Activated CD8-positive, alpha-beta T cell treated with anti-CD3 and anti-CD28 coated beads, Interleukin-2, amount 10 ng/mL, durations not matched to agents 7 days and 5 days (primary cell): ENCODE results near the gene CTSL. TPM values are rescaled to one million over a fixed set of nuclear protein-coding genes. Genes with fewer than 3 reads are reported as not detected.

Source experiments
- ATAC-seq: fragments of 150-1000 bp; cut with Tn5 transposase; one replicate; pipeline ENCODE4 v1.10.0; 2021; ENCODE audit warnings: moderate library complexity
- CTCF ChIA-PET: fragments of 350-600 bp; sonication (Branson Sonifier 250); formaldehyde crosslinking; loops from one replicate; lab custom pipeline; 2021; ENCODE audit warnings: antibody characterized with exemption; lab: Charles Lee
- POLR2A ChIA-PET: fragments of 350-600 bp; sonication (Branson Sonifier 250); formaldehyde crosslinking; loops from one replicate; lab custom pipeline; 2021; ENCODE audit warnings: antibody characterized with exemption; lab: Charles Lee
- DNase-seq: peaks from one replicate; pipeline ENCODE4 v3.0.0-alpha.2; 2020
- H3K27ac Mint-ChIP-seq: one replicate; pipeline ENCODE4 v1.8.0; 2021; ENCODE audit warnings: mild to moderate bottlenecking, mixed read lengths
- H3K27me3 Mint-ChIP-seq: one replicate; pipeline ENCODE4 v1.8.0; 2021; ENCODE audit warnings: low read depth, mixed read lengths
- H3K36me3 Mint-ChIP-seq: one replicate; pipeline ENCODE4 v1.8.0; 2021; ENCODE audit warnings: low read depth, mixed read lengths
- H3K4me1 Mint-ChIP-seq: one replicate; pipeline ENCODE4 v1.8.0; 2021; ENCODE audit warnings: low read depth, mixed read lengths
- H3K4me3 Mint-ChIP-seq: one replicate; pipeline ENCODE4 v1.8.0; 2021; ENCODE audit warnings: mild to moderate bottlenecking, mixed read lengths
- H3K9me3 Mint-ChIP-seq: one replicate; pipeline ENCODE4 v1.8.0; 2022; ENCODE audit warnings: mixed read lengths; ENCODE audit not compliant: insufficient read depth
- total RNA-seq, 2 experiments: library from RNA; stranded (reverse); gene quantifications; one replicate each; pipeline ENCODE4 v1.2.3, GENCODE V29; 2021

Gene CTSL
- total RNA-seq, 2 experiments from 2014 or later: not detected

DNA sequence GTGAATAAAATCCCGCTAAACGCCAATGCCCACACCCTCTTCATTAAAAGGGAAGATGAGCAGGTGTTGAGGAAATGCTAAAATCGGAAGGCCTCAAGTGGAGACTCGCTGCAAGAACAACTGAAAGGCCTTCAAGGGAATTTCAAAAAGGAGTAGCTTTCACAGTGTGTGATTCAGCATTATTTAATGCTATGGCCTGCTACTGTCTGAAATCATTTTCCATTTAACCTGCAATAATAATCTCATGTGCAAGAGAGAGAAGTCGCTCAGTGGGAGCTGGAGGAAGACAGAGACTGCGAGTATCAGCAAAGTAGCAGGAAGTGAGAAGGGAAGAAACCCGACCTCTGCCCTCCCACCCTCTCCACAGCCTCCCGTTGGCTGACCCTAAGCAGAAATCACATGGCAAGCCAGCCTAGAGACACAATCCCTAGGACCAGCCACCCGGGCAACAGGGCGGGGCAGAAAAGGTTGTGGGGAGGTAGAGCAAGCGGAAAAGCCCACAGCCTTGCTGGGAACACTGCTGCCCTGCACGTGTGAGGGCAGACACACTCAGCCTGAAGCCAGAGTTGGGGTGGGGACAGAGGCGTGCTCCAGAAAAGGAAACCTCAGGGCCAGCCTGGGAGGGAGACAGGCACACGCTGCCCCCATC, 39.9 kb upstream of the CTSL start:
- Mint-ChIP-seq H3K4me1 (peaks cover 6% of the 10 kb centered on the region), H3K27me3 (peaks cover 3% of the 10 kb centered on the region), H3K9me3 (no peaks in the 10 kb centered on the region), H3K36me3 (no peaks in the 10 kb centered on the region), H3K4me3 (no peak overlapping the region), H3K27ac (no peak overlapping the region)
- POLR2A ChIA-PET: no interaction called here
- ATAC-seq: no peak
- CTCF ChIA-PET: interaction anchor here (1.5 kb wide), 1 partner anchor 9 kb away, joined by 4 read pairs; no protein-coding TSS in a partner anchor
- no peak for DNase-seq

DNA sequence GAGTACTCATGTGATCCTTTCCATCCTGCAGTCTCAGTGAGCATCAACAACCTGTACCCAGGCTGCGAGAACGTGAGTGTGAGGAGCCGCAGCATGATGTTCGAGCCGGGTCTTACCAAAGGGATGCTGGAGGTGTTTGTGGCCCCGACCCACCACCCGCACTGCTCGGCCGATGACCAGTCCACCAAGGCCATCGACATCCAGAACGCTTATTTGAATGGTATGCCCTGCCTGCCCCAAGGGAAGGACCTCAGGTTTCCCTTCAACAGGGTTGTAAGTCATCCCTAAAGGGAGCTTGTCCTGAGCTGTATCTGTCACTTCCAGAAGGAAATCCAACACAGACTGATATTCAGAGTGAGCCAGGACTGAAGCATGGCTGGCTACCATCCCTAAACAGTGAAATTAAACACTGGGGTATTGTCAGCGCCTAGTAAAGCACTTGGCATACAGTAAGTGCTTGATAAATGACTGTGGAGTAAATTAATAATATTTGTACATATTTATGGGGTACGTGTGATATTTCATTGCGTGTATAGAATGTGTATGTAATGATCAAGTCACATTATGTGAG, 39.3 kb upstream of the CTSL start:
- peaks cover 6% of the 10 kb centered on the region for H3K4me1 Mint-ChIP-seq
- ChIA-PET POLR2A (no interaction called here), CTCF (no interaction called here)
- peaks cover 3% of the 10 kb centered on the region for H3K27me3 Mint-ChIP-seq
- H3K27ac Mint-ChIP-seq: no peak overlapping the region
- no peak for ATAC-seq
- no peak for DNase-seq
- no peak overlapping the region for H3K4me3 Mint-ChIP-seq
- no peaks in the 10 kb centered on the region for H3K36me3 Mint-ChIP-seq
- H3K9me3 Mint-ChIP-seq: no peaks in the 10 kb centered on the region

DNA sequence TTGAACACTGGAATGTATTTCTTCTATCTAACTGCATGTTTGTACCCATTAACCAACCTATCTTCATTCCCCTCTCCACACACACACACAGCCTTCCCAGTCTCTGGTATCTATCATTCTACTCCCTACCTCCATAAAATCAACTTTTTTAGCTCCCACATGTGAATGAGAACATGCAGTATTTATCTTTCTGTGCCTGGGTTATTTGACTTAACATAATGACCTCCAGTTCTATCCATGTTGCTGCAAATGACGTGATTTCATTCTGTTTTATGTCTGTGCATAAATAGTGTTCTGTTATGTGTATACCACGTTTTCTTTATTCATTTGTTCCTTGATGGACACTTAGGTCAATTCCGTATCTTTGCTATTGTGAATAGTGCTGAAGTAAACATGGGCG, 38.7 kb upstream of the CTSL start:
- ChIA-PET CTCF (no interaction called here), POLR2A (no interaction called here)
- H3K36me3 Mint-ChIP-seq: no peaks in the 10 kb centered on the region
- H3K9me3 Mint-ChIP-seq: no peaks in the 10 kb centered on the region
- peaks cover 6% of the 10 kb centered on the region for H3K4me1 Mint-ChIP-seq
- no peak overlapping the region for H3K27ac Mint-ChIP-seq
- peaks cover 3% of the 10 kb centered on the region for H3K27me3 Mint-ChIP-seq
- DNase-seq (no peak), ATAC-seq (no peak)
- no peak overlapping the region for H3K4me3 Mint-ChIP-seq

DNA sequence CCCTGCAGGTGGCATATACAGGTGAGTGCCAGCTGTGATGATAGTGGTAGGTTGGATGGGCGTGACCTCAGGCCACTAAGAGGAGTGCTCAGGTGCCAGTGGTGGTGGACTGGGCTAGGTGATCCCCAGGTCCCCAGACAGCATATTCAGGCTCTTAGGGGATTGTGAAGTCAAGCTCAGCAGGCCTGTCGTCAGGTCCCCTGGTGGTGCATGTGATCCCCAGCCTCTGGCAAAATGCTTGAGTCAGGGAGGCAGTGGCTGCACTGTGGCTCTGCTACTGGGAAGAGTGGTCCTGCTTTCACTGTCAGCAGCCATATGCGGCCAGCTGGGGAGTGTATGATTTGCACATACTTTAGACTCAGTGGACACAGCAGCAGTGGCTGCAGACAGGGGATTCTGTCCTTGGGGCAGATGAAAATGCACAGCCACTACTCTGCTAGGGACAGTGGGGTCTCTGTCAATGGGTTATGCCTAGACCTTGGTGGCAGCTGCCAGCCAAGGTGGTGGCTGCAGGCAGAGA, 31.6 kb upstream of the CTSL start:
- CTCF ChIA-PET: no interaction called here
- peaks cover 2% of the 10 kb centered on the region for H3K27me3 Mint-ChIP-seq
- no peak for ATAC-seq
- no peak overlapping the region for H3K27ac Mint-ChIP-seq
- no peak for DNase-seq
- H3K4me1 Mint-ChIP-seq: no peaks in the 10 kb centered on the region
- POLR2A ChIA-PET: no interaction called here
- H3K9me3 Mint-ChIP-seq: no peaks in the 10 kb centered on the region
- no peak overlapping the region for H3K4me3 Mint-ChIP-seq
- H3K36me3 Mint-ChIP-seq: no peaks in the 10 kb centered on the region

DNA sequence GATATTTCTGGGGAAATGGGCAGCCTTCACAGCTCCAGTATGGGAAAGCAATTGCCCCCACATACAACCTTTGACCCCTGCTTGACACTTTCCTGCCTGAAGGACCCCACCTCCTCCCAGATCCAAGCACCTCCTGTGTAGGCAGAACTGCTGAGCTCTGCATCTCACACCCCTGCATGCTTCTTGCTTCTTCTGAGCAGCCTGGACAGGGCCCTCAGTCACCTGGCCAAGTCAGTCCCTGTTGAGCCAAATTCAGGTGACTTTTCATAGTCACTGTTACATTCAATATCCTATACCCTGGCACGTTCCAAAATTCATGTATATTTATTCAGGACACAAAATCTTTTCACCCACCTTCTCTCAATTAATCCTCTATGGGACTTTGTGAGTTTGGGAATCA, 30.4 kb upstream of the CTSL start:
- Mint-ChIP-seq H3K9me3 (no peaks in the 10 kb centered on the region), H3K4me3 (no peak overlapping the region), H3K27ac (no peak overlapping the region), H3K36me3 (no peaks in the 10 kb centered on the region), H3K4me1 (no peaks in the 10 kb centered on the region), H3K27me3 (peaks cover 2% of the 10 kb centered on the region)
- CTCF ChIA-PET: interaction anchor here (1.2 kb wide), 1 partner anchor 10 kb away, joined by 4 read pairs; no protein-coding TSS in a partner anchor
- POLR2A ChIA-PET: interaction anchor here (0.6 kb wide), 1 partner anchor 1526 kb away, joined by 3 read pairs; no protein-coding TSS in a partner anchor
- DNase-seq (no peak), ATAC-seq (no peak)

DNA sequence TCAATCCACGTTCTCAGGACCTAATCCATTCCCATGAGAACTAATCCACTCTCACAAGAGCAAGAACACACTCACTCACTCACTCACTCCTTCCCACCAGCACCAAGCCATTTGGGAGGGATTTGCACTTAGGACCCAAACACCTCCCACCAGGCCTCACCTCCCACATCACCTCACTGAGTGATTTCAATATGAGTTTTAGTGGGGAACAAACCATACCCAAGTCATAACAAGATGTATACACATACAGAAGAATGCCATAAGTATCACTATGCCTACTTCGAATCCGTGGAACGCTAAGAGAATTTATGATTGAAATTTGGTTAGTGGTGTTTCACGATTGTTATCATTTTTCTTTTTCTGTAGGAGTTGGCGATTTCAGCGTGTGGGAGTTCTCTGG, 29.3 kb upstream of the CTSL start:
- Mint-ChIP-seq H3K27me3 (peaks cover 2% of the 10 kb centered on the region), H3K27ac (no peak overlapping the region), H3K36me3 (no peaks in the 10 kb centered on the region), H3K9me3 (no peaks in the 10 kb centered on the region), H3K4me3 (no peak overlapping the region), H3K4me1 (no peaks in the 10 kb centered on the region)
- CTCF ChIA-PET: no interaction called here
- no peak for ATAC-seq
- POLR2A ChIA-PET: no interaction called here
- no peak for DNase-seq

DNA sequence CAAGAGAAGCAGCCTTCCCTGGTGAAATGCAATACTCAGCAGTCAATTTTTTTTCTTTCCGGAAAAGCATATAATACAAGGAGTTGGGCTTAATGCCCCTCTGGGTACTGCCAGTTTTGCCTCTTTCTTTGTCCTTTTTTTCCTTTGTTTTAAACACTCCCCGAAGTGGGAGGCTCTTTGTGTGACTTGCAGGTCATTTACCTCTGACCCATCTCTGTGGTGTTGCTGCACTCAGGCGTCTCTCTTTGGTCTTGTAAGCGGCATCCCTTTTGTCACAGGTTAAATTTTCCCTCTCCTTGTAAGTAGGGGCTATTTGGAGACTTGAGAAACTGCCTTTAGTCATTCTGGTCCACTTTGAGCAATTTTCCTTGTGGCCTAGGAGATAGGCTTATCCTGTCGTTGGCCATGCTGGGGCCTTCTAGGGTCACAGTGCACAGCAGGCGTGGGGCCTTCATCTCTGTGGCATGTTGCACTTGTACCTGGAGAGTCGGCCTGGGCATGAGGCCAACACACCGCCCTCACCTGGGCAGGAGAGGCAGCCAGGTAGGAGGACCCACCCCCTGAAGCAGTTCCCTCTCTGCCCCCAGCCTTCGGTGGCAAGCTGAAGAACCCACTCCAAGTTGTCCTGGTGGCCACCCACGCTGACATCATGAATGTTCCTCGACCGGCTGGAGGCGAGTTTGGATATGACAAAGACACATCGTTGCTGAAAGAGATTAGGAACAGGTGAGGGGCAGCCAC, 27.7 kb upstream of the CTSL start:
- H3K9me3 Mint-ChIP-seq: no peaks in the 10 kb centered on the region
- ATAC-seq: no peak
- H3K36me3 Mint-ChIP-seq: no peaks in the 10 kb centered on the region
- no peak overlapping the region for H3K27ac Mint-ChIP-seq
- CTCF ChIA-PET: no interaction called here
- no peak overlapping the region for H3K4me3 Mint-ChIP-seq
- no peak for DNase-seq
- H3K27me3 Mint-ChIP-seq: peaks cover 2% of the 10 kb centered on the region
- peaks cover 5% of the 10 kb centered on the region for H3K4me1 Mint-ChIP-seq
- POLR2A ChIA-PET: no interaction called here

DNA sequence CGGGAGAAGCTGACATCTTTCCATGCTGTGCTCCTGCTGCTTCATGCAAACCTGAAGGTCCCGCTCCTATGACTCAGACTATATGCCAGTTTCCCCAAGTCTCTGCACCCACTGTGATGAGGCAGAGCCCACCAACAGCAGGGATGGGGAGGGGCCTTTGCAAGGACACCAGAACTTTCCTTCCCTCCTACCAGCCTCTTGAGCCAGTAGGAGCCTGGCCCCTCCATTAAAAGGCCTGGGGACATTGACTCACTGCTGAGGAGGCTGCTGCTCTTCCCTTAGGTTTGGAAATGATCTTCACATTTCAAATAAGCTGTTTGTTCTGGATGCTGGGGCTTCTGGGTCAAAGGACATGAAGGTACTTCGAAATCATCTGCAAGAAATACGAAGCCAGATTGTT, 26.1 kb upstream of the CTSL start:
- ATAC-seq (no peak), DNase-seq (no peak)
- Mint-ChIP-seq H3K36me3 (no peaks in the 10 kb centered on the region), H3K27me3 (no peaks in the 10 kb centered on the region), H3K4me3 (no peak overlapping the region), H3K27ac (no peak overlapping the region), H3K9me3 (no peaks in the 10 kb centered on the region), H3K4me1 (peaks cover 5% of the 10 kb centered on the region)
- POLR2A ChIA-PET: no interaction called here
- CTCF ChIA-PET: no interaction called here

DNA sequence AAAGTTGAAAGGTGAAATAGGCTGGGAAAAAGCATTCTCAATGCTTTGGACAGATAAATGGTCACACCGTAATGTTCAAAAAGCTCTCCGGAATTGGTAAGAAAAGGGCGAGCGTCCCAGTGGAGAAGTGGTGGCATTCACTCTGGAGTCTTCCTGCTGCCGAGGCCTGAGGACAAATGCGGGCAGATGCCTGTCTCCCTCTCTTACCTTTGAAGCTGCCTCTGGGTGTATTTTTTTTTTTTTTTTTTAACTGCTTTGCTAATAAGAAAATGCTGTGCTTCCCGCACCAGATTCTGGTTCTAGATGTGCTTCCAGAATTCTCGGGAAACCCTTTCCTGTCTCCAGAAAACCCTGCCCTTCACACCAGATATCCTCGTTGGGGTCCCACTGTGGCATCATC, 24.4 kb upstream of the CTSL start:
- ChIA-PET POLR2A (no interaction called here), CTCF (interaction anchor here (0.7 kb wide), 1 partner anchor 11 kb away, joined by 3 read pairs; no protein-coding TSS in a partner anchor)
- no peaks in the 10 kb centered on the region for H3K27me3 Mint-ChIP-seq
- ATAC-seq: no peak
- peaks cover 5% of the 10 kb centered on the region for H3K4me1 Mint-ChIP-seq
- no peak overlapping the region for H3K4me3 Mint-ChIP-seq
- DNase-seq: no peak
- H3K27ac Mint-ChIP-seq: no peak overlapping the region
- H3K36me3 Mint-ChIP-seq: no peaks in the 10 kb centered on the region
- no peaks in the 10 kb centered on the region for H3K9me3 Mint-ChIP-seq

DNA sequence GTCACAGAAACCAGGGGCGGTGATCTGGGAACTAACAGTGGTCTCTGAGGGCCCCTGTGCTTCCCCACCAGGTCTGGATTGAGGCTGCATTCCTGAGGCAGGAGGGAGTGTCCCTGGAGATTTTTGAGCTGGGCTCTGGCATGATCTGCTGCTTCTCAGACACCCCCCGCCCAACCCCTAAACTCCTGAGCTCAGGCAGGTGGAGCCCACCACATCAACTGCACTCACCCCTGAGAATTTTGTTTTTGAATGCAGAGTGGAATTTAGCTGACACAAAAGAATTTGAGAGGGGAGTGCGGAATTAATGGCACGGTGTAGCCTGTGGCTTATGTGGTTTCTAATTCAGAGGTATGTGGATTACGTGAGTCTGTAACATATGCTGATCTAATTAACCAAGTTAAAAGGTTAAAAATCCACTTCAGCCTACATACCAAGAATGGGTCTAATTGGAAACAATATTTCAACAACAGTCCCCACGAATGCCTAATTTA, 23.9 kb upstream of the CTSL start:
- Mint-ChIP-seq H3K4me1 (peaks cover 5% of the 10 kb centered on the region), H3K36me3 (no peaks in the 10 kb centered on the region), H3K4me3 (no peak overlapping the region), H3K9me3 (no peaks in the 10 kb centered on the region), H3K27ac (no peak overlapping the region), H3K27me3 (no peaks in the 10 kb centered on the region)
- ATAC-seq: no peak
- no peak for DNase-seq
- ChIA-PET CTCF (interaction anchor here (0.7 kb wide), 1 partner anchor 12 kb away, joined by 3 read pairs; no protein-coding TSS in a partner anchor), POLR2A (no interaction called here)

DNA sequence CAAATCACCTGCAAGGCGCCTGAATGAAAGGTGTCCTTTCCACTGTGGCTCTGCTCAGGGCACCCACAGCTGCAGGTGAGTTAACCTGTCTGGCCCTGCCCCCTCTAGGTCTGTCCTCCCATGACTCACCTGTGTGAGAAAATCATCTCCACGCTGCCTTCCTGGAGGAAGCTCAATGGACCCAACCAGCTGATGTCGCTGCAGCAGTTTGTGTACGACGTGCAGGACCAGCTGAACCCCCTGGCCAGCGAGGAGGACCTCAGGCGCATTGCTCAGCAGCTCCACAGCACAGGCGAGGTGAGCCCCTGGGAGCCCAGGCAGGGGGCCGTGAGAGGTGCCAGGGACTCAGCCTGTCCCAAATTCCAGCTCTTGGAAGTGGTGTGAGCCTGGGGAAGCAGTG, 23.0 kb upstream of the CTSL start:
- no peaks in the 10 kb centered on the region for H3K9me3 Mint-ChIP-seq
- H3K4me3 Mint-ChIP-seq: no peak overlapping the region
- ChIA-PET POLR2A (no interaction called here), CTCF (no interaction called here)
- no peaks in the 10 kb centered on the region for H3K36me3 Mint-ChIP-seq
- no peak for ATAC-seq
- peaks cover 6% of the 10 kb centered on the region for H3K4me1 Mint-ChIP-seq
- no peak overlapping the region for H3K27ac Mint-ChIP-seq
- no peaks in the 10 kb centered on the region for H3K27me3 Mint-ChIP-seq
- no peak for DNase-seq
